Measurements from ENCODE around the gene RADIL.

- TF ChIP-seq POLR2AphosphoS5 (IDR thresholded peaks at IDR 0.05; ENCODE audit: borderline replicate concordance, low read depth, low read length) (no peak), EZH2 (IDR thresholded peaks at IDR 0.05) (no peak)
Observed at GRCh38 chr7:4841836-4842235, 41.7 kb downstream of the RADIL start.

All from SK-N-MC (cell line).